NCI-H1436 treated with DMSO at 0.1 percent for 48 hours (cell line): Measurements from ENCODE around the gene B3GNT7.
"Not testable (repeated sequence)": the region's sequence is repeated elsewhere in the genome, so short reads cannot be mapped to it uniquely, and the experiment has no call there.

ENCODE experiments used
- DNase-seq: peaks from one replicate; lab custom pipeline; 2025; lab: John Stamatoyannopoulos, UW

The B3GNT7 gene

GRCh38 chr2:231429152-231429551 is 33.6 kb downstream of the B3GNT7 start:
- DNase-seq: no peak

- DNase-seq: no peak
Observed at GRCh38 chr2:231429901-231430300, 34.4 kb downstream of the B3GNT7 start.

GRCh38 chr2:231430437-231430836 is 34.9 kb downstream of the B3GNT7 start:
- not testable (repeated sequence) for DNase-seq

- no peak for DNase-seq
Observed at GRCh38 chr2:231431606-231432005, 36.1 kb downstream of the B3GNT7 start.

- no peak for DNase-seq
Observed at GRCh38 chr2:231433990-231434389, 38.5 kb downstream of the B3GNT7 start.

GRCh38 chr2:231436957-231437356 is 41.4 kb downstream of the B3GNT7 start:
- no peak for DNase-seq

GRCh38 chr2:231449503-231450054 is 54.1 kb downstream of the B3GNT7 start:
- no peak for DNase-seq

GRCh38 chr2:231450548-231450989 is 55.1 kb downstream of the B3GNT7 start:
- DNase-seq: no peak
